Activated CD8-positive, alpha-beta T cell treated with anti-CD3 and anti-CD28 coated beads for 36 hours (primary cell): ENCODE results near the gene NSUN7. TPM values are rescaled to one million over a fixed set of nuclear protein-coding genes. Genes with fewer than 3 reads are reported as not detected.

ENCODE experiments used
- ATAC-seq: fragments of 200-7000 bp; cut with Tn5 transposase; one replicate; pipeline ENCODE4 v1.10.0; 2021; ENCODE audit warnings: mild to moderate bottlenecking, moderate library complexity
- CTCF ChIA-PET: fragments of 350-600 bp; sonication (Branson Sonifier 250); formaldehyde crosslinking; loops from one replicate; lab custom pipeline; 2021; ENCODE audit warnings: antibody characterized with exemption; lab: Charles Lee
- POLR2A ChIA-PET: fragments of 350-600 bp; sonication (Branson Sonifier 250); formaldehyde crosslinking; loops from one replicate; lab custom pipeline; 2021; ENCODE audit warnings: antibody characterized with exemption; lab: Charles Lee
- DNase-seq: peaks from one replicate; pipeline ENCODE4 v3.0.0-alpha.2; 2020
- H3K27ac Mint-ChIP-seq: one replicate; pipeline ENCODE4 v1.8.0; 2021; ENCODE audit warnings: mild to moderate bottlenecking, mixed read lengths
- H3K27me3 Mint-ChIP-seq: one replicate; pipeline ENCODE4 v1.8.0; 2021; ENCODE audit warnings: mixed read lengths
- H3K36me3 Mint-ChIP-seq: one replicate; pipeline ENCODE4 v1.8.0; 2021; ENCODE audit warnings: low read depth, mixed read lengths
- H3K4me1 Mint-ChIP-seq: one replicate; pipeline ENCODE4 v1.8.0; 2021; ENCODE audit warnings: low read depth, mixed read lengths
- H3K4me3 Mint-ChIP-seq: one replicate; pipeline ENCODE4 v1.8.0; 2021; ENCODE audit warnings: mild to moderate bottlenecking, moderate library complexity, mixed read lengths
- H3K9me3 Mint-ChIP-seq: one replicate; pipeline ENCODE4 v1.8.0; 2021; ENCODE audit warnings: mixed read lengths
- intact Hi-C: fragments of 100-400 bp; cut with micrococcal nuclease; formaldehyde crosslinking; loops from one replicate; pipeline ENCODE4 v1.10.0; 2022
- total RNA-seq, 2 experiments: library from RNA; stranded (reverse); gene quantifications; one replicate each; pipeline ENCODE4 v1.2.3, GENCODE V29; 2021
- TF ChIP-seq, protein P1 (sequence below): fragments of 200-600 bp; IDR thresholded peaks from one replicate; pipeline ENCODE4 v1.8.0; 2022; ENCODE audit warnings: antibody characterized with exemption, mild to moderate bottlenecking

Gene NSUN7
- total RNA-seq, 2 experiments from 2014 or later: 0.20 to 0.22 TPM

DNA sequence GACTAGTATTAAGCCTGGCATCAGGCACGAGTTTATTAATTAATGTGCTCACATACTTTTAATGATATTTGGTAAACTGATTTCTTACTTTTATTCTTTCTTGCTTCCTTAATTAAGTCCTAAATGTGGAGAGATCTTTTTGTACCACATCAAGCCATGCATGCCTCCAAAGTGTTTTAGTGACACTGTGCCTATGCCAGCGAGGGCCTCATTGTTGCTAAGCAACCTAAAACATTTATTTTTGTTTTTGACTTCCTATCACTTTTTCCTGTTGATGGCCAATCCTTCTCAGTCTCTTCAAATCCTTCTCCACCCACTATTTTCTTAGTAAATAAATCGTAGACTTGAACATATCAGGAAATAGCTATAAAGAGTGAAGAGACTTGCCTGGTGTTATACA lies 5.5 kb upstream of the NSUN7 start:
- no peaks in the 10 kb centered on the region for H3K9me3 Mint-ChIP-seq

DNA sequence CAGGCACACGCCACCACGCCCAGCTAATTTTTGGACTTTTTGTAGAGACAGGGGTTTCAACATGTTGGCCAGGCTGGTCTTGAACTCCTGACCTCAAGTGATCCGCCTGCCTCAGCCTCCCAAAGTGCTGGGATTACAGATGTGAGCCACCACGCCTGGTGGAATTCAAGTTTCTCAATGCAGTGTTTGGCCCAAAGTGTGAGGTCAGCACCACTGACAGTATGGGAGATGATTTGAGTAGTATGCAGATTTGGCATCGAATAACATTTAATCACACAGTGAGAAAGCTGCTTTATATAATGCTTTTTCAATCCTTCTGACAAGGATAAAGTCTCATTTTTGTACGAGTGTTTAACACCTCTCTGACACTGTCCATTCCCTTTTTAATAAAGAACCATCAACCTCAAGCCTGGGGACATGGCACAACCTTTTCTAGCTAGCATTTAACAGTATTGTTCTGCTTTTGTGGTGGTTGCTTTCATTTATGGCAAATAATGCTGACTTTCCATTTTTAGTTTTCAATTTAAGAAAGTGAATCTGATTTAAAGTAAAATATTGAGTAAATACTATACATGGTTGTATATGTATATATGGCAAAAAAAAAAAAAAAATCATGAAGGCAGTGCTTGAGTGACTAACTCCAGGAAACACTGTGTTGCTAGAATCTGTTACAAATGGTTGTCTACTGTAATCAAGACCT lies 4.3 kb upstream of the NSUN7 start:
- TF ChIP-seq, protein P1, sequence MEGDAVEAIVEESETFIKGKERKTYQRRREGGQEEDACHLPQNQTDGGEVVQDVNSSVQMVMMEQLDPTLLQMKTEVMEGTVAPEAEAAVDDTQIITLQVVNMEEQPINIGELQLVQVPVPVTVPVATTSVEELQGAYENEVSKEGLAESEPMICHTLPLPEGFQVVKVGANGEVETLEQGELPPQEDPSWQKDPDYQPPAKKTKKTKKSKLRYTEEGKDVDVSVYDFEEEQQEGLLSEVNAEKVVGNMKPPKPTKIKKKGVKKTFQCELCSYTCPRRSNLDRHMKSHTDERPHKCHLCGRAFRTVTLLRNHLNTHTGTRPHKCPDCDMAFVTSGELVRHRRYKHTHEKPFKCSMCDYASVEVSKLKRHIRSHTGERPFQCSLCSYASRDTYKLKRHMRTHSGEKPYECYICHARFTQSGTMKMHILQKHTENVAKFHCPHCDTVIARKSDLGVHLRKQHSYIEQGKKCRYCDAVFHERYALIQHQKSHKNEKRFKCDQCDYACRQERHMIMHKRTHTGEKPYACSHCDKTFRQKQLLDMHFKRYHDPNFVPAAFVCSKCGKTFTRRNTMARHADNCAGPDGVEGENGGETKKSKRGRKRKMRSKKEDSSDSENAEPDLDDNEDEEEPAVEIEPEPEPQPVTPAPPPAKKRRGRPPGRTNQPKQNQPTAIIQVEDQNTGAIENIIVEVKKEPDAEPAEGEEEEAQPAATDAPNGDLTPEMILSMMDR: no peak
- no peak for ATAC-seq

More for the DNA sequence above, 5.5 kb upstream of the NSUN7 start:
- no peak for DNase-seq
- intact Hi-C loops: no loop called here
- Mint-ChIP-seq H3K27me3 (peaks cover 12% of the 10 kb centered on the region), H3K4me1 (no peaks in the 10 kb centered on the region), H3K4me3 (no peak overlapping the region), H3K36me3 (no peaks in the 10 kb centered on the region), H3K27ac (no peak overlapping the region)
- CTCF ChIA-PET: interaction anchor here (1.8 kb wide), 1 partner anchor 9 kb away, joined by 6 read pairs; no protein-coding TSS in a partner anchor
- ATAC-seq: no peak
- TF ChIP-seq, protein P1: no peak
- POLR2A ChIA-PET: interaction anchor here (1.0 kb wide), 1 partner anchor 100 kb away, joined by 3 read pairs; no protein-coding TSS in a partner anchor

DNA sequence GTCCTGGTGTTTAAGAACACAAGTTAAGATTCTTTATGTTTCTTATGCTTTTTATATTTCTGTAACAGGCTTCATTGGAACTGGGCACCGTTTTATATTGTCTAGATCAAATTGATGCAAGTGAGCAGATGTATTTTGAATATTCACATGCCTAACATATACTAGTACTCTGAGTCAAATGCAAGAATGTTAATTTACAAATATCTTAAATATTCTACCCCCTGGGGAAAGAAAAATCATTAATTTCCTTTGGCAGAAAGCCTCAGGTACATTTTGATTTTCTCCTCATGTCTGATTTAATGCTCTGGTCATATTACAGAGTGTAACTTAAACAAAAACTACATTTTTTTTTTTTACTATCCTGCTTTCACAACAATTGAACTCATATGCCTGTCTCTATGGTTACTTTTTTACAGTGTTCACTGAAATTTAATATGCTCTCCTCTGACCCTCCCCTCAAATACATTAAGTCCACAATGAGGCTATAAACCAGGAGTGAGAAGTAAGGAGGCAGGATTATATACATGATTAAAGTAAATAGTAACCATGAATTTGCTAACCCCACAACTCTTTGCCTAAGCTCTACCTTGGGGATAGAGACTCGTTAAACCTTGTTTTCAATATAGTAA lies 2.4 kb upstream of the NSUN7 start:
- intact Hi-C loops: no loop called here
- Mint-ChIP-seq H3K4me1 (peaks cover 9% of the 10 kb centered on the region), H3K27me3 (peaks cover 32% of the 10 kb centered on the region), H3K4me3 (no peak overlapping the region), H3K9me3 (no peaks in the 10 kb centered on the region), H3K36me3 (peaks cover 2% of the 10 kb centered on the region), H3K27ac (no peak overlapping the region)
- POLR2A ChIA-PET: no interaction called here
- TF ChIP-seq, protein P1: no peak
- no peak for DNase-seq
- no peak for ATAC-seq
- CTCF ChIA-PET: interaction anchor here (1.0 kb wide), 1 partner anchor 10 kb away, joined by 4 read pairs; no protein-coding TSS in a partner anchor

More for the DNA sequence above, 4.3 kb upstream of the NSUN7 start:
- H3K36me3 Mint-ChIP-seq: no peaks in the 10 kb centered on the region
- intact Hi-C loops: no loop called here
- H3K4me3 Mint-ChIP-seq: no peak overlapping the region
- no peak overlapping the region for H3K27ac Mint-ChIP-seq
- DNase-seq: no peak
- CTCF ChIA-PET: interaction anchor here (1.8 kb wide), 1 partner anchor 11 kb away, joined by 6 read pairs; no protein-coding TSS in a partner anchor
- H3K27me3 Mint-ChIP-seq: peaks cover 15% of the 10 kb centered on the region
- peaks cover under 1% of the 10 kb centered on the region for H3K4me1 Mint-ChIP-seq
- H3K9me3 Mint-ChIP-seq: no peaks in the 10 kb centered on the region
- POLR2A ChIA-PET: interaction anchor here (0.5 to 1.0 kb wide), 3 partner anchors 14 to 99 kb away, joined by 3 read pairs; no protein-coding TSS in a partner anchor

DNA sequence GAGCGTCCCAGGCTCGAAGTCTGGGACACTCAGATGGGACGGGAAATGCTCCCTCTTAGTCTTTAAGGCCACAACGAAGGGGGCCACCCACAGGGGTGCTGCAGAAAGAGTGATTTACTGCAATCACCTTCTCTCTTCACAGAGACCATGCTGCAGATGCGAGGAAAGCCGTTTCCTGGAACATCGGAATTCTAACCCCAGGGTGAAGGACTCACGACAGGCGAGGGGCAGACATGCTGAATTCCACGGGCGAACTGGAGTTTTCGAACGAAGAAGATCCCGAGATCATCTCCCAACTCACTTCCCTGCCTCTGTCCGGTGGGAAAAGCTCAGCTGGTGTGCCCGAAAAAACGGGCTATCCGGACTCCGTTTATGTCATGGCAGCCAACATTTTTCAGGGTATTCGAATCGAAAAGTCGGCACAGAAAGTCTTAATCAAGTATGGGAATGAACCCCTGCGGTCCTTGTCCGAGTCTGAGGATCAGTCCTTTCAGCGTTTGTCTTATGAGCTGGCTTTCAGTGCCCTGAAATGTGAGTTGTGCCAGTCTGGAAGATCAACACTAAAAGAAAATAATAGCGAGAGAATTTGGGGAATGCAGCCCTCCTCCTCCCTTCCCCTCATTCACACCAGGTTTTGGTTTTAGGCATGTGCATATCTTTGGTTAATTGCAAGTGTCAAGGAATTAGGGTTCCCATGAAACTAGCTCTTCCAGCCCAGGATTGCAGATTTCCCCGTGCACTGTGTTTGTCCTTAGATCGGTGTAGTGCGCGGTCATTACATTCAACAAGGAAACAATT lies 905 bp downstream of the NSUN7 start:
- TF ChIP-seq, protein P1: no peak
- CTCF ChIA-PET: interaction anchor here (0.6 to 1.2 kb wide), 3 partner anchors 91 to 147 kb away, joined by 3 read pairs; no protein-coding TSS in a partner anchor
- no peak for DNase-seq
- POLR2A ChIA-PET: no interaction called here
- Mint-ChIP-seq H3K27ac (no peak overlapping the region), H3K36me3 (peaks cover 2% of the 10 kb centered on the region), H3K4me1 (peaks cover 9% of the 10 kb centered on the region), H3K27me3 (peaks cover 37% of the 10 kb centered on the region), H3K9me3 (peaks cover 2% of the 10 kb centered on the region), H3K4me3 (peak overlapping the region; percentile 52)
- peak; percentile 28 for ATAC-seq
- intact Hi-C loops: no loop called here
